Measurements from ENCODE around the gene SRGAP3. TPM values are rescaled to one million over a fixed set of nuclear protein-coding genes. Genes with fewer than 3 reads are reported as not detected.

The SRGAP3 gene
- total RNA-seq, 1 experiment from 2014 or later: 17.9 TPM

DNA sequence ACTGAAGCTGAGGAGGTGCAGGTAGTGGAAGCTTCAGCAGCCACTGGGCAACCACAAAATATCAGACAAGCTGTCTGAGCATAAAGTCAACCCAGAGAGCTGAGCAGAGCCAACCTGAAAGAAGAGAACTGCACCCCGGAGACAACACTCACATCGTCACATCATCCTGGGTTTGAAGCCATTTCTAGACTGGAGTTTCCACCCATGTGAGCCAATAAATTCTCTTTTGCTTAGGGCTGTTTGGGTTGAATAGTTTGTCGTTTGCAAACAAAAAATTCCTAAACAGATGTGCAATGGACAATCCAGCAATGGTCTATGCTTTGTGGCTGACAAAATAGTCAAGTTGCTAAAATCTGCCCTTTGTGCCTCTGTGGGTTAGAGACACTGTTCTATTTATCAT, 270.9 kb downstream of the SRGAP3 start:
- Mint-ChIP-seq H3K9me3 (peaks cover 9% of the 10 kb centered on the region), H3K4me1 (peaks cover 5% of the 10 kb centered on the region; the same call in 1 of the 2 replicates), H3K36me3 (peaks cover 3% of the 10 kb centered on the region; the same call in 1 of the 2 replicates), H3K27me3 (ENCODE audit: low read depth) (peaks cover 13% of the 10 kb centered on the region), H3K27ac (no peak overlapping the region), H3K4me3 (no peak overlapping the region)
- no peak for DNase-seq (ENCODE audit: low spot score)
- CTCF ChIA-PET: interaction anchor here (4.7 to 8.7 kb wide), 2 partner anchors 9 to 324 kb away, joined by 29 to 92 read pairs; no protein-coding TSS in a partner anchor
- TF ChIP-seq OVOL2 (CRISPR knock-in tag; IDR thresholded peaks at IDR 0.05; ENCODE audit: borderline replicate concordance): no peak
- no peak for TF ChIP-seq MXD4 (CRISPR knock-in tag; IDR thresholded peaks at IDR 0.05; ENCODE audit: borderline replicate concordance)
- TF ChIP-seq ZNF671 (CRISPR knock-in tag; IDR thresholded peaks at IDR 0.05): no peak
- no peak for TF ChIP-seq GABPB1 (CRISPR knock-in tag; IDR thresholded peaks at IDR 0.05)
- TF ChIP-seq SMAD4 (CRISPR knock-in tag; IDR thresholded peaks at IDR 0.05): no peak
- no peak for TF ChIP-seq NFYB (CRISPR knock-in tag; conservative IDR thresholded peaks at IDR 0.05; ENCODE audit: low read depth)
- TF ChIP-seq SP1 (CRISPR knock-in tag; conservative IDR thresholded peaks at IDR 0.05): no peak
- POLR2A ChIA-PET: no interaction called here
- ATAC-seq: no peak

DNA sequence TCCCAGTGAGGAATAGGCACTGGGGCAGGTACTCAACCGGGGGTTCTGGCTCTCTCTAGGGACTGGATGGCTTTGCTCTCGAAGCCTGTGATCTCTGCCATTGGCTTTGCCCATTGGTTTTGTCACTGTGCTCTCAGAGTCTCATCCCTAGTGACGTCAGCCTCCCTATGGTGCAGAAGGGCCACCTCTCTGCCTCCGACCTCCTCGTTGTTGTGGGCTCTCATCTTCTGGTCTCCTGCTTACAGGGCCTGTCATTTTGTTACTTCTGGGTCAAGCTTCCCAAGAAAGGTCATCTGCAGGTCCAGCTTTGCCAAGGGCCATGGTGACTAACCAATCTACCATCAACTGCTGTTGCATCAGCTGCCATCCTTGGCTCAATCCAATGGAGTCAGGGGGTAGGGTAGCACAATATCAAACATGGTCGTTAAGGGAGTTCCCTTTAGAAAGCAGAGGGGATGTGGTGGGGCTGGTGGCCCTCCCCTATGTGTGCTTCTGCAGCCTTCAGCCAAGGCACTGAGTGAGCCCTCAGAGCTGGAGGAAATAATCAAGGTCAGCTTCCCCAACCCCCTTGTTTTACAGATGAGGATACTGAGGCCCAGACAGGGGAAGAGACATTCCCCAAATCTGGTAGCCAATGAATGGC, 272.8 kb downstream of the SRGAP3 start:
- CTCF ChIA-PET: interaction anchor here (4.7 to 8.7 kb wide), 2 partner anchors 11 to 326 kb away, joined by 29 to 92 read pairs; no protein-coding TSS in a partner anchor
- TF ChIP-seq ZBTB21 (CRISPR knock-in tag; IDR thresholded peaks at IDR 0.05; ENCODE audit: borderline replicate concordance) (no peak), ZNF281 (CRISPR knock-in tag; IDR thresholded peaks at IDR 0.05) (no peak), FOXK1 (CRISPR knock-in tag; IDR thresholded peaks at IDR 0.05) (no peak), MYBL2 (CRISPR knock-in tag; IDR thresholded peaks at IDR 0.05) (no peak), GABPB1 (CRISPR knock-in tag; IDR thresholded peaks at IDR 0.05) (no peak), SOX15 (CRISPR knock-in tag; IDR thresholded peaks at IDR 0.05) (no peak), ZSCAN18 (CRISPR knock-in tag; IDR thresholded peaks at IDR 0.05) (no peak), ZNF423 (CRISPR knock-in tag; IDR thresholded peaks at IDR 0.05) (no peak), EMX1 (CRISPR knock-in tag; IDR thresholded peaks at IDR 0.05) (no peak)
- TF ChIP-seq, protein P1, sequence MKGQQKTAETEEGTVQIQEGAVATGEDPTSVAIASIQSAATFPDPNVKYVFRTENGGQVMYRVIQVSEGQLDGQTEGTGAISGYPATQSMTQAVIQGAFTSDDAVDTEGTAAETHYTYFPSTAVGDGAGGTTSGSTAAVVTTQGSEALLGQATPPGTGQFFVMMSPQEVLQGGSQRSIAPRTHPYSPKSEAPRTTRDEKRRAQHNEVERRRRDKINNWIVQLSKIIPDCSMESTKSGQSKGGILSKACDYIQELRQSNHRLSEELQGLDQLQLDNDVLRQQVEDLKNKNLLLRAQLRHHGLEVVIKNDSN (CRISPR knock-in tag; IDR thresholded peaks at IDR 0.05): no peak
- TF ChIP-seq, protein P2, sequence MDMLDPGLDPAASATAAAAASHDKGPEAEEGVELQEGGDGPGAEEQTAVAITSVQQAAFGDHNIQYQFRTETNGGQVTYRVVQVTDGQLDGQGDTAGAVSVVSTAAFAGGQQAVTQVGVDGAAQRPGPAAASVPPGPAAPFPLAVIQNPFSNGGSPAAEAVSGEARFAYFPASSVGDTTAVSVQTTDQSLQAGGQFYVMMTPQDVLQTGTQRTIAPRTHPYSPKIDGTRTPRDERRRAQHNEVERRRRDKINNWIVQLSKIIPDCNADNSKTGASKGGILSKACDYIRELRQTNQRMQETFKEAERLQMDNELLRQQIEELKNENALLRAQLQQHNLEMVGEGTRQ (CRISPR knock-in tag; IDR thresholded peaks at IDR 0.05): no peak
- TF ChIP-seq, protein P3, sequence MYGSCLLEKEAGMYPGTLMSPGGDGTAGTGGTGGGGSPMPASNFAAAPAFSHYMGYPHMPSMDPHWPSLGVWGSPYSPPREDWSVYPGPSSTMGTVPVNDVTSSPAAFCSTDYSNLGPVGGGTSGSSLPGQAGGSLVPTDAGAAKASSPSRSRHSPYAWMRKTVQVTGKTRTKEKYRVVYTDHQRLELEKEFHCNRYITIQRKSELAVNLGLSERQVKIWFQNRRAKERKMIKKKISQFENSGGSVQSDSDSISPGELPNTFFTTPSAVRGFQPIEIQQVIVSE (CRISPR knock-in tag; IDR thresholded peaks at IDR 0.05; ENCODE audit: borderline replicate concordance): no peak
- TF ChIP-seq, protein P4, sequence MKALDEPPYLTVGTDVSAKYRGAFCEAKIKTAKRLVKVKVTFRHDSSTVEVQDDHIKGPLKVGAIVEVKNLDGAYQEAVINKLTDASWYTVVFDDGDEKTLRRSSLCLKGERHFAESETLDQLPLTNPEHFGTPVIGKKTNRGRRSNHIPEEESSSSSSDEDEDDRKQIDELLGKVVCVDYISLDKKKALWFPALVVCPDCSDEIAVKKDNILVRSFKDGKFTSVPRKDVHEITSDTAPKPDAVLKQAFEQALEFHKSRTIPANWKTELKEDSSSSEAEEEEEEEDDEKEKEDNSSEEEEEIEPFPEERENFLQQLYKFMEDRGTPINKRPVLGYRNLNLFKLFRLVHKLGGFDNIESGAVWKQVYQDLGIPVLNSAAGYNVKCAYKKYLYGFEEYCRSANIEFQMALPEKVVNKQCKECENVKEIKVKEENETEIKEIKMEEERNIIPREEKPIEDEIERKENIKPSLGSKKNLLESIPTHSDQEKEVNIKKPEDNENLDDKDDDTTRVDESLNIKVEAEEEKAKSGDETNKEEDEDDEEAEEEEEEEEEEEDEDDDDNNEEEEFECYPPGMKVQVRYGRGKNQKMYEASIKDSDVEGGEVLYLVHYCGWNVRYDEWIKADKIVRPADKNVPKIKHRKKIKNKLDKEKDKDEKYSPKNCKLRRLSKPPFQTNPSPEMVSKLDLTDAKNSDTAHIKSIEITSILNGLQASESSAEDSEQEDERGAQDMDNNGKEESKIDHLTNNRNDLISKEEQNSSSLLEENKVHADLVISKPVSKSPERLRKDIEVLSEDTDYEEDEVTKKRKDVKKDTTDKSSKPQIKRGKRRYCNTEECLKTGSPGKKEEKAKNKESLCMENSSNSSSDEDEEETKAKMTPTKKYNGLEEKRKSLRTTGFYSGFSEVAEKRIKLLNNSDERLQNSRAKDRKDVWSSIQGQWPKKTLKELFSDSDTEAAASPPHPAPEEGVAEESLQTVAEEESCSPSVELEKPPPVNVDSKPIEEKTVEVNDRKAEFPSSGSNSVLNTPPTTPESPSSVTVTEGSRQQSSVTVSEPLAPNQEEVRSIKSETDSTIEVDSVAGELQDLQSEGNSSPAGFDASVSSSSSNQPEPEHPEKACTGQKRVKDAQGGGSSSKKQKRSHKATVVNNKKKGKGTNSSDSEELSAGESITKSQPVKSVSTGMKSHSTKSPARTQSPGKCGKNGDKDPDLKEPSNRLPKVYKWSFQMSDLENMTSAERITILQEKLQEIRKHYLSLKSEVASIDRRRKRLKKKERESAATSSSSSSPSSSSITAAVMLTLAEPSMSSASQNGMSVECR (CRISPR knock-in tag; IDR thresholded peaks at IDR 0.05; ENCODE audit: borderline replicate concordance): no peak
- TF ChIP-seq, protein P5, sequence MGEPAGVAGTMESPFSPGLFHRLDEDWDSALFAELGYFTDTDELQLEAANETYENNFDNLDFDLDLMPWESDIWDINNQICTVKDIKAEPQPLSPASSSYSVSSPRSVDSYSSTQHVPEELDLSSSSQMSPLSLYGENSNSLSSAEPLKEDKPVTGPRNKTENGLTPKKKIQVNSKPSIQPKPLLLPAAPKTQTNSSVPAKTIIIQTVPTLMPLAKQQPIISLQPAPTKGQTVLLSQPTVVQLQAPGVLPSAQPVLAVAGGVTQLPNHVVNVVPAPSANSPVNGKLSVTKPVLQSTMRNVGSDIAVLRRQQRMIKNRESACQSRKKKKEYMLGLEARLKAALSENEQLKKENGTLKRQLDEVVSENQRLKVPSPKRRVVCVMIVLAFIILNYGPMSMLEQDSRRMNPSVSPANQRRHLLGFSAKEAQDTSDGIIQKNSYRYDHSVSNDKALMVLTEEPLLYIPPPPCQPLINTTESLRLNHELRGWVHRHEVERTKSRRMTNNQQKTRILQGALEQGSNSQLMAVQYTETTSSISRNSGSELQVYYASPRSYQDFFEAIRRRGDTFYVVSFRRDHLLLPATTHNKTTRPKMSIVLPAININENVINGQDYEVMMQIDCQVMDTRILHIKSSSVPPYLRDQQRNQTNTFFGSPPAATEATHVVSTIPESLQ (CRISPR knock-in tag; IDR thresholded peaks at IDR 0.05): no peak

More for the DNA sequence above, 272.8 kb downstream of the SRGAP3 start:
- Mint-ChIP-seq H3K4me3 (no peak overlapping the region), H3K4me1 (peaks cover 5% of the 10 kb centered on the region; the same call in 1 of the 2 replicates), H3K27me3 (ENCODE audit: low read depth) (peaks cover 13% of the 10 kb centered on the region), H3K27ac (no peak overlapping the region), H3K36me3 (peaks cover 3% of the 10 kb centered on the region; the same call in 1 of the 2 replicates), H3K9me3 (peaks cover 9% of the 10 kb centered on the region)
- POLR2A ChIA-PET: no interaction called here
- DNase-seq (ENCODE audit: low spot score) (no peak), ATAC-seq (no peak)

Measured in WTC11 (cell line).